Liver (tissue), 9 donors: ENCODE data around the gene BNC2. TPM values are rescaled to one million over a fixed set of nuclear protein-coding genes. Genes with fewer than 3 reads are reported as not detected.

Experiments used
- DNase-seq: peaks from one replicate; pipeline ENCODE4 v3.0.0-alpha.2; 2017; ENCODE audit warnings: low spot score
- H3K27ac ChIP-seq, 2 donors: one replicate each; pipeline ENCODE4 v1.7.0; 2013; ENCODE audit warnings: inconsistent platforms in 2 of 2, low read length in 2 of 2, control low read depth in 1 of 2, low read depth in 1 of 2, mild to moderate bottlenecking in 1 of 2
- H3K27me3 ChIP-seq, 4 donors: one replicate each; pipeline versions ENCODE4 v1.6.1 to v1.7.0; 2013; ENCODE audit warnings: low read length in 3 of 4, inconsistent platforms in 1 of 4, mild to moderate bottlenecking in 1 of 4, moderate library complexity in 1 of 4; ENCODE audit not compliant: control insufficient read depth in 4 of 4, insufficient read depth in 4 of 4
- H3K36me3 ChIP-seq, 4 donors: one replicate each; pipeline versions ENCODE4 v1.6.1 to v1.7.0; 2013; ENCODE audit warnings: low read length in 3 of 4, mild to moderate bottlenecking in 3 of 4, low read depth in 1 of 4, moderate library complexity in 1 of 4; ENCODE audit not compliant: control insufficient read depth in 4 of 4, insufficient read depth in 3 of 4
- H3K4me1 ChIP-seq, 4 donors: one replicate each; pipeline versions ENCODE4 v1.6.1 to v1.7.0; 2013; ENCODE audit warnings: low read length in 3 of 4, mild to moderate bottlenecking in 3 of 4, moderate library complexity in 1 of 4; ENCODE audit not compliant: control insufficient read depth in 4 of 4, insufficient read depth in 4 of 4
- H3K4me3 ChIP-seq, 3 donors: one replicate each; pipeline versions ENCODE4 v1.6.1 to v1.7.0; 2013; ENCODE audit warnings: low read length in 3 of 3, control low read depth in 1 of 3, low read depth in 1 of 3, mild to moderate bottlenecking in 1 of 3
- H3K9ac ChIP-seq, 2 donors: one replicate each; pipeline ENCODE4 v1.7.0; 2013; ENCODE audit warnings: low read length in 2 of 2, mild to moderate bottlenecking in 2 of 2, moderate library complexity in 2 of 2, control low read depth in 1 of 2, low read depth in 1 of 2
- H3K9me3 ChIP-seq, 4 donors: one replicate each; pipeline versions ENCODE4 v1.6.1 to v1.7.0; 2013; ENCODE audit warnings: low read length in 3 of 4; ENCODE audit not compliant: control insufficient read depth in 4 of 4
- EGR1 ChIP-seq, 2 donors: IDR thresholded peaks; 2 replicates each; pipeline ENCODE4 v1.6.1; 2016 to 2018; ENCODE audit warnings: antibody characterized with exemption in 2 of 2, low read depth in 2 of 2
- FOXA1 ChIP-seq: IDR thresholded peaks from 2 replicates; pipeline ENCODE4 v1.6.1; 2016; ENCODE audit warnings: antibody characterized with exemption
- FOXA2 ChIP-seq: IDR thresholded peaks from 2 replicates; pipeline ENCODE4 v1.6.1; 2016; ENCODE audit warnings: antibody characterized with exemption
- GABPA ChIP-seq, 2 donors: IDR thresholded peaks in 1 of 2; conservative IDR thresholded peaks in 1 of 2; 2 replicates each; pipeline ENCODE4 v1.6.1; 2016; ENCODE audit warnings: antibody characterized with exemption in 2 of 2, mild to moderate bottlenecking in 1 of 2, moderate library complexity in 1 of 2
- HNF4A ChIP-seq, 2 donors: conservative IDR thresholded peaks; 2 replicates each; pipeline ENCODE4 v1.6.1; 2016; ENCODE audit warnings: antibody characterized with exemption in 2 of 2, mild to moderate bottlenecking in 2 of 2
- HNF4G ChIP-seq: IDR thresholded peaks from 2 replicates; pipeline ENCODE4 v1.6.1; 2016; ENCODE audit warnings: antibody characterized with exemption
- JUND ChIP-seq, 2 donors: IDR thresholded peaks; 2 replicates each; pipeline ENCODE4 v1.6.1; 2016; ENCODE audit warnings: antibody characterized with exemption in 2 of 2
- NR2F2 ChIP-seq: IDR thresholded peaks from 2 replicates; pipeline ENCODE4 v1.6.1; 2016; ENCODE audit warnings: antibody characterized with exemption
- RAD21 ChIP-seq, 2 donors: IDR thresholded peaks; 2 replicates each; pipeline ENCODE4 v1.6.1; 2016; ENCODE audit warnings: antibody characterized with exemption in 2 of 2, mild to moderate bottlenecking in 2 of 2
- RXRA ChIP-seq, 2 donors: IDR thresholded peaks; 2 replicates each; pipeline ENCODE4 v1.6.1; 2017 to 2018; ENCODE audit warnings: antibody characterized with exemption in 2 of 2, mild to moderate bottlenecking in 1 of 2
- SP1 ChIP-seq: IDR thresholded peaks from 2 replicates; pipeline ENCODE4 v1.6.1; 2018; ENCODE audit warnings: antibody characterized with exemption, mild to moderate bottlenecking
- TAF1 ChIP-seq: conservative IDR thresholded peaks from 2 replicates; pipeline ENCODE4 v1.6.1; 2016; ENCODE audit warnings: antibody characterized with exemption, mild to moderate bottlenecking
- YY1 ChIP-seq: IDR thresholded peaks from 2 replicates; pipeline ENCODE4 v1.6.1; 2016; ENCODE audit warnings: antibody characterized with exemption, mild to moderate bottlenecking
- WGBS: extraction: QIAGEN DNeasy Blood & Tissue Kit; methylation state at CpG from one replicate; pipeline ENCODE4 v1.1.7; 2013; 5-methylcytosine and 5-hydroxymethylcytosine counted together
- polyA plus RNA-seq, 2 donors: library from polyadenylated mRNA; stranded (reverse) in 1 of 2; unstranded in 1 of 2; fragments of 200-250 nt in 1 of 2; fragments of >200 nt in 1 of 2; fragmentation: Nextera tagmentation in 1 of 2; extraction: Ambion mirVana in 1 of 2; gene quantifications; one replicate each; pipeline versions ENCODE4 v1.2.1 to v1.2.3, GENCODE V29; 2013 to 2015
- total RNA-seq, 2 donors: library from RNA; depleted of rRNA; stranded (reverse); fragments of >200 nt; gene quantifications; one replicate each; pipeline ENCODE4 v1.2.3, GENCODE V29; 2014
- TF ChIP-seq, protein P1 (sequence below): IDR thresholded peaks from 2 replicates; pipeline ENCODE4 v1.6.1; 2016; ENCODE audit warnings: antibody characterized with exemption, mild to moderate bottlenecking
- TF ChIP-seq, protein P2 (sequence below): IDR thresholded peaks from 2 replicates; pipeline ENCODE4 v1.6.1; 2016; ENCODE audit warnings: antibody characterized with exemption
- TF ChIP-seq, protein P3 (sequence below): fragments of 150-350 bp; IDR thresholded peaks from 2 replicates; pipeline ENCODE4 v1.5.1; 2017; ENCODE audit warnings: improper control_type of control experiment, low read depth, low read length; ENCODE audit not compliant: missing input control
- TF ChIP-seq, protein P4 (sequence below): IDR thresholded peaks from 2 replicates; pipeline ENCODE4 v1.6.1; 2016; ENCODE audit warnings: antibody characterized with exemption
- TF ChIP-seq, protein P5 (sequence below): IDR thresholded peaks from 2 replicates; pipeline ENCODE4 v1.6.1; 2016; ENCODE audit warnings: antibody characterized with exemption
- donor health status: healthy.
- donor health status: healthy.
- donor health status: healthy.
- donor health status: healthy.
- donor health status: healthy.

Gene BNC2
- total and polyA plus RNA-seq, 4 donors, result 0.07 to 0.67 (median 0.08) TPM

DNA sequence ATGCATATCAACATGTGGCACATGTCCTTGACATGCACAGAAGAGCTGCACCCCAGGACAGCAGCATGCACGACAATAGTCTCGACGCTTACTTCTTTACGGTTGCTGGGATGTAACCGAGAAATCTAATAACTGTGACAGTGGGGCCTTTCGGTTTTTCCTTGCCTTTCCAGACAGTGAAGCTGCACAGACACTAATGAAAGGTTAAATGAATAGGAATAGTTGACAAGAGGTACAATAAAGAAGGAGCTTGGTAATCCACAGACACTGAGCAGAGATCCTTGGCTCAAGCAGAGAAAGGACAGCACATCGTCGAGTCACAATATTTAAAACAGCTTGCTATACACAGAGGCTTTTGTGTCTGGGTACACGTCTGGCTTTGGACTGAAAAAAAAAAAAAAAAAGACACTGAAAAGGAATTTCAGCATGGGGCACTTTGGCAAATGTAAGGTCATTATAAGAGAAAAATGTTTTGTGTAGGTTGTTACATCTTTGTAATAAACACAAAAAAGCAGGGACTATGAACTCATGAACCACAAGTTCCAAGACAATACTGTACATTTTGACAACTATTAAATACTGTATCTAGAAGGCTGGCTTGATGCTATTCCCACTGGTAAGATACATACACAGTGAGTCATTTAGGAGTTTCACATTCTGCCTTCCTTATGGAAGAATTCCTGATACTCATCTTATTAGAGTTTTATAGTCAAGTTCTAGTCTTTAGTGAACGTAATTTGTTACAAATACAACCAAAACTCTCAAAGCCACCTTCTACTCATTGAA lies 5.6 kb downstream of the BNC2 start:
- H3K9me3 ChIP-seq, result no peaks in the 10 kb centered on the region
- no peak overlapping the region for H3K9ac ChIP-seq
- TF ChIP-seq YY1, result no peak
- TF ChIP-seq FOXA1, result no peak
- no peak for TF ChIP-seq EGR1 (IDR thresholded peaks at IDR 0.05; ENCODE audit: low read depth in 2 of 2)
- H3K36me3 ChIP-seq, result no peaks in the 10 kb centered on the region
- H3K4me1 ChIP-seq, result peaks cover 0 to 1% (median 0%) of the 10 kb centered on the region in 4 donors
- no peak overlapping the region for H3K4me3 ChIP-seq
- no peak overlapping the region for H3K27ac ChIP-seq
- WGBS, result 83% methylated on average over 10 of the region's 10 CpGs
- H3K27me3 ChIP-seq, result peaks cover 0 to 5% (median 0%) of the 10 kb centered on the region in 4 donors
- no peak for DNase-seq

DNA sequence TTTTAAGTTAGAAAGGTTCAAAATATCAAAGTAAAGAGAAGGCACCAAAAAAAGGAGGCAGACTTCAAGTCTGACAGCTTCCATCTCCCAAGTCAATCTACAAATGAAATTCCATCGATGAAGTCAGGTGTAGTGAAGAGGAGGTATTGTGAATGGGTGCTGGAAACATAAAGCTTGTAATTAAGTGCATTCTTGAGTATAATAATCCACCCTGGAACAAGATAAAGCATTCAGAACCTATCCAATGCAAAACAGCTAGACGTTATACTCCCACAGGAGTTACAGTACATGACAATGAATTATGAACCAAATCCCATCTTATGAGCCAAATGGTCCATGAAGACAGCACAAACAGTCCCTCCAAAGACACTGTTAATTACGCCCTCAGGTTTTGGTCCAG lies 22.3 kb downstream of the BNC2 start:
- TF ChIP-seq HNF4G, result no peak
- no peak for TF ChIP-seq GABPA (IDR thresholded peaks at IDR 0.05 in 1 of 2, conservative IDR thresholded peaks at IDR 0.05 in 1 of 2)
- H3K9me3 ChIP-seq, result no peaks in the 10 kb centered on the region
- H3K4me3 ChIP-seq, result no peak overlapping the region
- H3K36me3 ChIP-seq, result no peaks in the 10 kb centered on the region
- no peaks in the 10 kb centered on the region for H3K4me1 ChIP-seq
- no peak overlapping the region for H3K9ac ChIP-seq
- DNase-seq, result no peak
- peaks cover 0 to 3% (median 0%) of the 10 kb centered on the region in 4 donors for H3K27me3 ChIP-seq
- H3K27ac ChIP-seq, result no peak overlapping the region
- 84% methylated on average over 3 of the region's 3 CpGs for WGBS

DNA sequence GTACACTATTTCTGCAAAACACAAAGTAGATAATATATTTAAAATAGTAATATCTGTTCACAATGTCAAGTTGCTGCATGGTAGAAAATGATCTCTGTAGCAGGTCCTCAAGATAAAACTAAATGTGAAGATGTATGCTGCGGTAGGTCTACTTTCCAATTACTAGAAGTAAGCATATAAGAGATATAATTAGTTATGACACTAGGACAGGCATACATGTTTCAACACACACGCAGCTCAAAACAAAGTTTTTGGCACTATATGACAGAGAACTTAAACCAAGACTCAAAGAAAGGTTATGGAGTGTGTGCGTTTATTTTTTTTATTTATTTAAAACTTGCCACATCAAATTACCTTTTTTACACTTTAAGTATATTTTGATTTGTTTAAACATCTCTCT lies 23.5 kb downstream of the BNC2 start:
- DNase-seq, result no peak
- Histone ChIP-seq H3K9ac (no peak overlapping the region), H3K9me3 (no peaks in the 10 kb centered on the region), H3K27ac (no peak overlapping the region), H3K36me3 (no peaks in the 10 kb centered on the region), H3K4me3 (no peak overlapping the region), H3K27me3 (peaks cover 0 to 3% (median 0%) of the 10 kb centered on the region in 4 donors), H3K4me1 (no peaks in the 10 kb centered on the region)
- 62% methylated on average over 3 of the region's 3 CpGs for WGBS
- TF ChIP-seq NR2F2 (no peak), SP1 (no peak), FOXA2 (no peak), EGR1 (IDR thresholded peaks at IDR 0.05; ENCODE audit: low read depth in 2 of 2) (no peak), HNF4G (no peak), RAD21 (IDR thresholded peaks at IDR 0.05) (no peak), RXRA (IDR thresholded peaks at IDR 0.05) (no peak), HNF4A (conservative IDR thresholded peaks at IDR 0.05) (no peak), GABPA (IDR thresholded peaks at IDR 0.05 in 1 of 2, conservative IDR thresholded peaks at IDR 0.05 in 1 of 2) (no peak), FOXA1 (no peak), JUND (IDR thresholded peaks at IDR 0.05) (no peak), TAF1 (no peak), YY1 (no peak)
- TF ChIP-seq, protein P1, sequence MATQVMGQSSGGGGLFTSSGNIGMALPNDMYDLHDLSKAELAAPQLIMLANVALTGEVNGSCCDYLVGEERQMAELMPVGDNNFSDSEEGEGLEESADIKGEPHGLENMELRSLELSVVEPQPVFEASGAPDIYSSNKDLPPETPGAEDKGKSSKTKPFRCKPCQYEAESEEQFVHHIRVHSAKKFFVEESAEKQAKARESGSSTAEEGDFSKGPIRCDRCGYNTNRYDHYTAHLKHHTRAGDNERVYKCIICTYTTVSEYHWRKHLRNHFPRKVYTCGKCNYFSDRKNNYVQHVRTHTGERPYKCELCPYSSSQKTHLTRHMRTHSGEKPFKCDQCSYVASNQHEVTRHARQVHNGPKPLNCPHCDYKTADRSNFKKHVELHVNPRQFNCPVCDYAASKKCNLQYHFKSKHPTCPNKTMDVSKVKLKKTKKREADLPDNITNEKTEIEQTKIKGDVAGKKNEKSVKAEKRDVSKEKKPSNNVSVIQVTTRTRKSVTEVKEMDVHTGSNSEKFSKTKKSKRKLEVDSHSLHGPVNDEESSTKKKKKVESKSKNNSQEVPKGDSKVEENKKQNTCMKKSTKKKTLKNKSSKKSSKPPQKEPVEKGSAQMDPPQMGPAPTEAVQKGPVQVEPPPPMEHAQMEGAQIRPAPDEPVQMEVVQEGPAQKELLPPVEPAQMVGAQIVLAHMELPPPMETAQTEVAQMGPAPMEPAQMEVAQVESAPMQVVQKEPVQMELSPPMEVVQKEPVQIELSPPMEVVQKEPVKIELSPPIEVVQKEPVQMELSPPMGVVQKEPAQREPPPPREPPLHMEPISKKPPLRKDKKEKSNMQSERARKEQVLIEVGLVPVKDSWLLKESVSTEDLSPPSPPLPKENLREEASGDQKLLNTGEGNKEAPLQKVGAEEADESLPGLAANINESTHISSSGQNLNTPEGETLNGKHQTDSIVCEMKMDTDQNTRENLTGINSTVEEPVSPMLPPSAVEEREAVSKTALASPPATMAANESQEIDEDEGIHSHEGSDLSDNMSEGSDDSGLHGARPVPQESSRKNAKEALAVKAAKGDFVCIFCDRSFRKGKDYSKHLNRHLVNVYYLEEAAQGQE, result no peak
- TF ChIP-seq, protein P2, sequence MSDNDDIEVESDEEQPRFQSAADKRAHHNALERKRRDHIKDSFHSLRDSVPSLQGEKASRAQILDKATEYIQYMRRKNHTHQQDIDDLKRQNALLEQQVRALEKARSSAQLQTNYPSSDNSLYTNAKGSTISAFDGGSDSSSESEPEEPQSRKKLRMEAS, result no peak
- TF ChIP-seq, protein P3, sequence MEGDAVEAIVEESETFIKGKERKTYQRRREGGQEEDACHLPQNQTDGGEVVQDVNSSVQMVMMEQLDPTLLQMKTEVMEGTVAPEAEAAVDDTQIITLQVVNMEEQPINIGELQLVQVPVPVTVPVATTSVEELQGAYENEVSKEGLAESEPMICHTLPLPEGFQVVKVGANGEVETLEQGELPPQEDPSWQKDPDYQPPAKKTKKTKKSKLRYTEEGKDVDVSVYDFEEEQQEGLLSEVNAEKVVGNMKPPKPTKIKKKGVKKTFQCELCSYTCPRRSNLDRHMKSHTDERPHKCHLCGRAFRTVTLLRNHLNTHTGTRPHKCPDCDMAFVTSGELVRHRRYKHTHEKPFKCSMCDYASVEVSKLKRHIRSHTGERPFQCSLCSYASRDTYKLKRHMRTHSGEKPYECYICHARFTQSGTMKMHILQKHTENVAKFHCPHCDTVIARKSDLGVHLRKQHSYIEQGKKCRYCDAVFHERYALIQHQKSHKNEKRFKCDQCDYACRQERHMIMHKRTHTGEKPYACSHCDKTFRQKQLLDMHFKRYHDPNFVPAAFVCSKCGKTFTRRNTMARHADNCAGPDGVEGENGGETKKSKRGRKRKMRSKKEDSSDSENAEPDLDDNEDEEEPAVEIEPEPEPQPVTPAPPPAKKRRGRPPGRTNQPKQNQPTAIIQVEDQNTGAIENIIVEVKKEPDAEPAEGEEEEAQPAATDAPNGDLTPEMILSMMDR, result no peak
- TF ChIP-seq, protein P4, sequence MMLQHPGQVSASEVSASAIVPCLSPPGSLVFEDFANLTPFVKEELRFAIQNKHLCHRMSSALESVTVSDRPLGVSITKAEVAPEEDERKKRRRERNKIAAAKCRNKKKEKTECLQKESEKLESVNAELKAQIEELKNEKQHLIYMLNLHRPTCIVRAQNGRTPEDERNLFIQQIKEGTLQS, result no peak
- TF ChIP-seq, protein P5, sequence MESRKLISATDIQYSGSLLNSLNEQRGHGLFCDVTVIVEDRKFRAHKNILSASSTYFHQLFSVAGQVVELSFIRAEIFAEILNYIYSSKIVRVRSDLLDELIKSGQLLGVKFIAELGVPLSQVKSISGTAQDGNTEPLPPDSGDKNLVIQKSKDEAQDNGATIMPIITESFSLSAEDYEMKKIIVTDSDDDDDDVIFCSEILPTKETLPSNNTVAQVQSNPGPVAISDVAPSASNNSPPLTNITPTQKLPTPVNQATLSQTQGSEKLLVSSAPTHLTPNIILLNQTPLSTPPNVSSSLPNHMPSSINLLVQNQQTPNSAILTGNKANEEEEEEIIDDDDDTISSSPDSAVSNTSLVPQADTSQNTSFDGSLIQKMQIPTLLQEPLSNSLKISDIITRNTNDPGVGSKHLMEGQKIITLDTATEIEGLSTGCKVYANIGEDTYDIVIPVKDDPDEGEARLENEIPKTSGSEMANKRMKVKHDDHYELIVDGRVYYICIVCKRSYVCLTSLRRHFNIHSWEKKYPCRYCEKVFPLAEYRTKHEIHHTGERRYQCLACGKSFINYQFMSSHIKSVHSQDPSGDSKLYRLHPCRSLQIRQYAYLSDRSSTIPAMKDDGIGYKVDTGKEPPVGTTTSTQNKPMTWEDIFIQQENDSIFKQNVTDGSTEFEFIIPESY, result no peak
